PFSK-1 (cell line): Measurements from ENCODE around the gene CUEDC1.

Experiments
- POLR2AphosphoS5 ChIP-seq: IDR thresholded peaks from 2 replicates; pipeline ENCODE4 v1.6.1; 2012; ENCODE audit warnings: low read depth, mild to moderate bottlenecking, control low read depth, low read length, moderate library complexity
- REST ChIP-seq, 2 experiments: IDR thresholded peaks; 2 replicates each; pipeline versions ENCODE4 v1.6.1 to v1.8.0; 2011 to 2012; ENCODE audit warnings: low read depth in 2 of 2, low read length in 2 of 2, control low read depth in 1 of 2, inconsistent platforms in 1 of 2, mild to moderate bottlenecking in 1 of 2, moderate library complexity in 1 of 2; ENCODE audit not compliant: insufficient read depth in 1 of 2

GRCh38 chr17:57940653-57941329, 14.4 kb downstream of the CUEDC1 start:
- TF ChIP-seq POLR2AphosphoS5 (no peak), REST (IDR thresholded peaks at IDR 0.05; ENCODE audit: insufficient read depth in 1 of 2, low read depth in 2 of 2, low read length in 2 of 2) (no peak)
